ENCODE results near the gene METRNL.

DNA sequence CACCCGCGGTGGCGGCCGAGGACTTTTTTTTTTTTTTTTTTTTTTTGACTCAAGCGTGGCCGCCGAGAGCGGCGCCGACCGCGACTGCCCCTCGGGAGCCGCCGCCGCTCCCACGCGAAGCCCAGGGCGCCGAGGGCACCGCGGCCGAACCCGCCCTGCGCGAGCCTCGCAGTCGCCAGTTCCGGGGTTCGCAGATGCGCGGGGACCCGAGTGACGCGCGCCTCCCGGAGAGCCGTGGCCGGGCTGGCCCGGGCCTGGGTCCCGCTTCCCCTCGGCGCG lies 1.1 kb downstream of the METRNL start:
- TF ChIP-seq, protein P1, sequence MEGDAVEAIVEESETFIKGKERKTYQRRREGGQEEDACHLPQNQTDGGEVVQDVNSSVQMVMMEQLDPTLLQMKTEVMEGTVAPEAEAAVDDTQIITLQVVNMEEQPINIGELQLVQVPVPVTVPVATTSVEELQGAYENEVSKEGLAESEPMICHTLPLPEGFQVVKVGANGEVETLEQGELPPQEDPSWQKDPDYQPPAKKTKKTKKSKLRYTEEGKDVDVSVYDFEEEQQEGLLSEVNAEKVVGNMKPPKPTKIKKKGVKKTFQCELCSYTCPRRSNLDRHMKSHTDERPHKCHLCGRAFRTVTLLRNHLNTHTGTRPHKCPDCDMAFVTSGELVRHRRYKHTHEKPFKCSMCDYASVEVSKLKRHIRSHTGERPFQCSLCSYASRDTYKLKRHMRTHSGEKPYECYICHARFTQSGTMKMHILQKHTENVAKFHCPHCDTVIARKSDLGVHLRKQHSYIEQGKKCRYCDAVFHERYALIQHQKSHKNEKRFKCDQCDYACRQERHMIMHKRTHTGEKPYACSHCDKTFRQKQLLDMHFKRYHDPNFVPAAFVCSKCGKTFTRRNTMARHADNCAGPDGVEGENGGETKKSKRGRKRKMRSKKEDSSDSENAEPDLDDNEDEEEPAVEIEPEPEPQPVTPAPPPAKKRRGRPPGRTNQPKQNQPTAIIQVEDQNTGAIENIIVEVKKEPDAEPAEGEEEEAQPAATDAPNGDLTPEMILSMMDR (IDR thresholded peaks at IDR 0.05; ENCODE audit: poor library complexity, severe bottlenecking): no peak
- no peak for TF ChIP-seq EZH2 (IDR thresholded peaks at IDR 0.05; ENCODE audit: borderline replicate concordance, insufficient read depth, low read length, poor library complexity, severe bottlenecking)
- TF ChIP-seq RAD21 (conservative IDR thresholded peaks at IDR 0.05): no peak
- TF ChIP-seq REST (IDR thresholded peaks at IDR 0.05; ENCODE audit: borderline replicate concordance): no peak
- no peak for TF ChIP-seq POLR2AphosphoS5 (IDR thresholded peaks at IDR 0.05)
- no peak for TF ChIP-seq SMC3 (conservative IDR thresholded peaks at IDR 0.05; ENCODE audit: poor library complexity)
- no peak for TF ChIP-seq EP300 (conservative IDR thresholded peaks at IDR 0.05; ENCODE audit: poor library complexity, severe bottlenecking)
